ENCODE measurements around the gene AKAP9.

DNA sequence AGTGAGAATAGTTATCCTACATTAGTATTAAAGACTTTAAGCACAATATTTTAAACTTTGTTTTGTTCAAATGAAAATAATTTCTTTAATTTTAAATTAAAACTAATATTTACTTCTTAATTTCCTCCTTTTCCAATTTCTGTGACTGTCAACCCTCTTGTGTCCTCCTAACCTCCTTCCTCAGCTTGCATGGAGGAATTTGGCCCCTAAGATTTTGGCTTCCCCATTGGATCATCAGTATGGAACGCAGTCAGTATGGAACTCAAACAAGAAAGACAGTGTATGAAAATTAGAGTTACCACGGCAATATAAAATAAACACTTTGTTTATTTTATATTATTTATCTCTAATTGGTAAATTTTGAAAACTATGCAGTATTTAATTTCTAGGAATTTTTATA lies 102.4 kb downstream of the AKAP9 start:
- TF ChIP-seq, protein P1, sequence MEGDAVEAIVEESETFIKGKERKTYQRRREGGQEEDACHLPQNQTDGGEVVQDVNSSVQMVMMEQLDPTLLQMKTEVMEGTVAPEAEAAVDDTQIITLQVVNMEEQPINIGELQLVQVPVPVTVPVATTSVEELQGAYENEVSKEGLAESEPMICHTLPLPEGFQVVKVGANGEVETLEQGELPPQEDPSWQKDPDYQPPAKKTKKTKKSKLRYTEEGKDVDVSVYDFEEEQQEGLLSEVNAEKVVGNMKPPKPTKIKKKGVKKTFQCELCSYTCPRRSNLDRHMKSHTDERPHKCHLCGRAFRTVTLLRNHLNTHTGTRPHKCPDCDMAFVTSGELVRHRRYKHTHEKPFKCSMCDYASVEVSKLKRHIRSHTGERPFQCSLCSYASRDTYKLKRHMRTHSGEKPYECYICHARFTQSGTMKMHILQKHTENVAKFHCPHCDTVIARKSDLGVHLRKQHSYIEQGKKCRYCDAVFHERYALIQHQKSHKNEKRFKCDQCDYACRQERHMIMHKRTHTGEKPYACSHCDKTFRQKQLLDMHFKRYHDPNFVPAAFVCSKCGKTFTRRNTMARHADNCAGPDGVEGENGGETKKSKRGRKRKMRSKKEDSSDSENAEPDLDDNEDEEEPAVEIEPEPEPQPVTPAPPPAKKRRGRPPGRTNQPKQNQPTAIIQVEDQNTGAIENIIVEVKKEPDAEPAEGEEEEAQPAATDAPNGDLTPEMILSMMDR (IDR thresholded peaks at IDR 0.05), result no peak
- TF ChIP-seq POLR2A (IDR thresholded peaks at IDR 0.05), result no peak

Data from Peyer's patch (tissue), 4 donors.